ENCODE data around the gene LRPAP1. TPM values are rescaled to one million over a fixed set of nuclear protein-coding genes. Genes with fewer than 3 reads are reported as not detected.

The LRPAP1 gene
- total RNA-seq, 2 donors from 2014 or later, result 44.9 to 48.7 TPM

- no peak for ATAC-seq
- DNase-seq (ENCODE audit: low spot score in 2 of 2), result no peak
- Mint-ChIP-seq H3K27ac (peak overlapping the region in 1 of 2 donors; percentile 85), H3K9me3 (no peaks in the 10 kb centered on the region), H3K36me3 (no peaks in the 10 kb centered on the region)
Measured at GRCh38 chr4:3526456-3526855, 5.8 kb downstream of the LRPAP1 start.

- DNase-seq (ENCODE audit: low spot score in 2 of 2) (no peak), ATAC-seq (no peak)
- H3K36me3 Mint-ChIP-seq, result no peaks in the 10 kb centered on the region
- H3K27ac Mint-ChIP-seq, result peak overlapping the region in 1 of 2 donors; percentile 85
- no peaks in the 10 kb centered on the region for H3K9me3 Mint-ChIP-seq
Measured at GRCh38 chr4:3525532-3526430, 6.4 kb downstream of the LRPAP1 start.

DNA sequence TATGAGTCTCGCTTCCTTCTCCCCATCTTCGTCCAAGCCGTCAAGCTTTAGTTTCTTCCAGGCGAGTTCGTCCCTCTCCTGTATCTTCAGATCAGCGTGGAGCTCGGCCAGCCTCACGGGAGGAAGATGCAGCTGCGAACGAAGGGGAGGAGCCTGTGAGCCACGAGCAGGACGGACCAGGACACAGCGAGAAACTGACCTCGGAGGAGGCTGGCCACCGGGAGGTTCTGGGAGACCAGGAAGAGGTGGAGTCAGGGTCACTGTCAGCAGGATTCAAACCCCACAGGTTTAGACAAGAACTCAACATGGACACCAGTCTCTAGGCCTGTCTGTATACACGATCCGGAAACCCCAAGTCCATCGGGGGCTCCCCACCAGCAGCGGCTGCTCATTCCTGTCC, 7.3 kb downstream of the LRPAP1 start:
- DNase-seq (ENCODE audit: low spot score in 2 of 2), result no peak
- ATAC-seq, result no peak
- no peaks in the 10 kb centered on the region for H3K9me3 Mint-ChIP-seq

DNA sequence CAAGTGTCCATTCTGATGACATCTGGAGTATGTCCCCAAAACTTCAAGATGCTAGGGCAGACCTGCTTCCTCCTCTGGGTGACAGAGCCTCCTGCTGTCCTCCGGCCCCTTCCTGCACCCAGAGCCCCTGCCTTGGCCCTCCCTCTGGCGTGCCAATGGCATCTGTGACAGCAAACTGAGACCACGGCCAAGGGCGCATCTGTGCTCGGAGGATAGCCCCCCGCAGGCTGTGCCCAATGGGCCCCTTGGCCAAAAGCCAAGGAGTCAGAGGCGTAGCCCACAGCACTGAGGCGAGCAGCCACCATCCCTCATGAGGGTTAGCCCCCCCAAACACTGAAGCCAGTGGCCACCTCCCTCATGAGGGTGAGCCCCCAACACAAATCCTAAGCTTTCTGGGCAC, 7.9 kb downstream of the LRPAP1 start:
- DNase-seq (ENCODE audit: low spot score in 2 of 2) (no peak), ATAC-seq (no peak)
- Mint-ChIP-seq H3K27ac (no peak overlapping the region), H3K9me3 (no peaks in the 10 kb centered on the region), H3K36me3 (no peaks in the 10 kb centered on the region)

More for the DNA sequence above, 7.3 kb downstream of the LRPAP1 start:
- Mint-ChIP-seq H3K36me3 (no peaks in the 10 kb centered on the region), H3K27ac (peak overlapping the region in 1 of 2 donors; percentile 80)

GRCh38 chr4:3523628-3524221, 8.5 kb downstream of the LRPAP1 start:
- Mint-ChIP-seq H3K9me3 (no peaks in the 10 kb centered on the region), H3K27ac (no peak overlapping the region), H3K36me3 (no peaks in the 10 kb centered on the region)
- no peak for ATAC-seq
- DNase-seq (ENCODE audit: low spot score in 2 of 2), result no peak

- no peaks in the 10 kb centered on the region for H3K36me3 Mint-ChIP-seq
- no peak for ATAC-seq
- no peak overlapping the region for H3K27ac Mint-ChIP-seq
- no peak for DNase-seq (ENCODE audit: low spot score in 2 of 2)
- H3K9me3 Mint-ChIP-seq, result no peaks in the 10 kb centered on the region
Measured at GRCh38 chr4:3523146-3523627, 9.0 kb downstream of the LRPAP1 start.

GRCh38 chr4:3522651-3523050, 9.6 kb downstream of the LRPAP1 start:
- no peak for DNase-seq (ENCODE audit: low spot score in 2 of 2)
- H3K27ac Mint-ChIP-seq, result no peak overlapping the region
- no peaks in the 10 kb centered on the region for H3K36me3 Mint-ChIP-seq
- no peak for ATAC-seq
- H3K9me3 Mint-ChIP-seq, result no peaks in the 10 kb centered on the region

- DNase-seq (ENCODE audit: low spot score in 2 of 2) (no peak), ATAC-seq (no peak)
- H3K36me3 Mint-ChIP-seq, result peaks cover 0 to 2% of the 10 kb centered on the region in 2 donors
- H3K27ac Mint-ChIP-seq, result no peak overlapping the region
- no peaks in the 10 kb centered on the region for H3K9me3 Mint-ChIP-seq
Measured at GRCh38 chr4:3522326-3522640, 9.9 kb downstream of the LRPAP1 start.

- ATAC-seq, result no peak
- Mint-ChIP-seq H3K27ac (no peak overlapping the region), H3K9me3 (no peaks in the 10 kb centered on the region), H3K36me3 (peaks cover 0 to 5% of the 10 kb centered on the region in 2 donors)
- DNase-seq (ENCODE audit: low spot score in 2 of 2), result no peak
Measured at GRCh38 chr4:3521621-3522325, 10.4 kb downstream of the LRPAP1 start.

DNA sequence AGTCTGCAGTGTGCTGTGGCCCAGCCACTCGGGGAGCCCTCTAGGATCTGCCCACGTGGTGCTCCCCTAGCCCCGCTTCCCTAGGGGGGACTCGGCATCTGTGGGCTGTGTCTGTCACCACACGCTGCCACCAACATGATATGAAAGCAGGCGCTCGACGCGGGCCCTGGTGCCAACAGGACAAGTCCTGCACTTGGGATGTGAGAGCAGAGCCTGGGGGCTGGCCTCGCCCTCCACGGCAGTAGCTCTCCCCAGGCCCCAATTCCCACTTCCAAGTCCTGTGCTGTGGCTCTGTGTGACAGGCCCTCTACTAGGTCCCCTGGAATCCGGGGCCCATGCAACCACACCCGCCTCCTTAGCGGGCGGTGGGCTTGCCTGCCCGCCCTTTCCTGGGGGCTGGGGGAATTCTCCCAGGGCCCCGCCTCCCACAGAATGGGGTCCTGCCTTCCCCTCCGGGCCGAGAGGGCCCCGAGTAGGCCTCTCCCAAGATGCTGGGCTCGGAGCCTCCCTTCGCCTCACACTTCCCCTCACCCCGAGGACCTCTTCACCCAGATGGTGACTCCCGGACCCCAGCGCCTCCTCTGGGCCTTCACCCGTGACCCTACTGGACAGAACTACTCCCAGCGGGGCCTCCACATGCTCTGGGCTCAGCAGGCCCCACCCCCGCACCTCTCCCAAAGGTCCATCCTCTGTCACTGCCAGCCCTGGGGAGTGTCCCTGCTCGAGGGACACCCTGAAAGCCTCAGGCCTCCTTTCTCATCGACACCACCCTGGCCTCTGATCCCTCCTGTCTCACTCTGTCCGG, 11.2 kb downstream of the LRPAP1 start:
- H3K9me3 Mint-ChIP-seq, result no peaks in the 10 kb centered on the region
- ATAC-seq (no peak), DNase-seq (ENCODE audit: low spot score in 2 of 2) (no peak)
- H3K36me3 Mint-ChIP-seq, result peaks cover 0 to 5% of the 10 kb centered on the region in 2 donors
- no peak overlapping the region for H3K27ac Mint-ChIP-seq

GRCh38 chr4:3520276-3520675, 11.9 kb downstream of the LRPAP1 start:
- DNase-seq (ENCODE audit: low spot score in 2 of 2) (no peak), ATAC-seq (no peak)
- Mint-ChIP-seq H3K9me3 (no peaks in the 10 kb centered on the region), H3K36me3 (peaks cover 0 to 5% of the 10 kb centered on the region in 2 donors), H3K27ac (no peak overlapping the region)

DNA sequence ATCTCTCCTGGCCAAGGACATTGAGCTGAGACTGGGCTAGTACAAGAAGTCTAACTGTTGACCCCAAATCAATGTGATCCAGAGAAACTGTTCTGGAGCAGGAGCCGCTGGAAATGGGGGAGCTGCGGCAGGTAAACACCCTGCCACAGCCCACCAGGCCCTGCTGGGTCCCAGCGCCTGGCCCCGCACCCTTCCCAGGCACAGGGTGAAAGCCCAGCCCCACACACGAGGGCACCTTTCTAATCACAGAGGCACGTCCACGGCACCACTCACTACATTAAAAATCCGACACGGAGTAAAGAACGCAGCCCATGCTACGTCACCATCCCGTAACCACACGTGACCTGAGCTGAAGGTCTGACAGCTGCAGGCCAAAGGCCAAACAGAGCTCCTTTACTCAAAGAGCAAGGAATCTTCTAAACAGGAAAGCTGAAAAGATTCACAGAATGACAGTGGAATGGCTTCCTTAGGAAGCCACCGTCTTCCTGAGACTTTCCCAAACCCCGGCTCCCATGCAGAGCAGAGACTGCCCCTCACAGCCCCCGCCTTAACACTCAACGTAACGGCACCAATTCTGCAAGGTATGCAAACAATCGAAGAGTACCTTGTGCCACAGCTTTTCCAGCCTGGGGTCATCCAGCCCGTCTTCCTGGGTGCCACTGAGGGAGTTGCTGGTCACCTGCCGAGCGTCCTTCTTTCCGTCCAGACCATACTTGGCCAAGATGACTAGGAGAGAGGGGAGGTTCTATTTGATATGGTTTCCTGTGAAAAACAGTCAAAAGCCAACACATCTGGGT, 12.6 kb downstream of the LRPAP1 start:
- no peak for DNase-seq (ENCODE audit: low spot score in 2 of 2)

GRCh38 chr4:3518941-3519340, 13.3 kb downstream of the LRPAP1 start:
- Mint-ChIP-seq H3K9me3 (no peaks in the 10 kb centered on the region), H3K27ac (no peak overlapping the region), H3K36me3 (peaks cover 3 to 8% of the 10 kb centered on the region in 2 donors)
- no peak for ATAC-seq
- DNase-seq (ENCODE audit: low spot score in 2 of 2), result no peak

More for the DNA sequence above, 12.6 kb downstream of the LRPAP1 start:
- Mint-ChIP-seq H3K27ac (no peak overlapping the region), H3K36me3 (peaks cover 0 to 5% of the 10 kb centered on the region in 2 donors), H3K9me3 (no peaks in the 10 kb centered on the region)
- no peak for ATAC-seq

DNA sequence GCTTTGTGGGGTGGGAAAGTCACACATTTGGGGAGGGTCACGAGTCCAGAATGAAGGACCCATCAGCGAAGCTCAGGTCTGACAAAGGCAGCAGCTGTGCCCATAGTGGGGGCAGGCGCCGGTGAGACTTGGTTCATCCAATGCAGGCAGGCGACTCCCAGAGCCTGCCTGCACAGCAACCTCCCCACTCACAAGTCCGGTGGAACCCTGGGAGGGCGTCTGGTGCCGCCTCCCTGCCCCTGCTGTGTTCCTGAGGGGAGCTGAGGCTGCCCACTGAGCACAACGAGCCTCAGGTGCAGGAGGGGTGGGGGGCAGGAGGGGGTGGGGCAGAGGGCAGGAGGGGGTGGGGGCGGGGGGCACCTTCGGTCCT, 13.7 kb downstream of the LRPAP1 start:
- Mint-ChIP-seq H3K9me3 (no peaks in the 10 kb centered on the region), H3K36me3 (peaks cover 6 to 12% of the 10 kb centered on the region in 2 donors), H3K27ac (no peak overlapping the region)

GRCh38 chr4:3517731-3518510, 14.3 kb downstream of the LRPAP1 start:
- Mint-ChIP-seq H3K36me3 (peaks cover 11 to 16% of the 10 kb centered on the region in 2 donors), H3K9me3 (no peaks in the 10 kb centered on the region), H3K27ac (no peak overlapping the region)
- no peak for DNase-seq (ENCODE audit: low spot score in 2 of 2)
- no peak for ATAC-seq

More for the DNA sequence above, 13.7 kb downstream of the LRPAP1 start:
- no peak for ATAC-seq
- DNase-seq (ENCODE audit: low spot score in 2 of 2), result no peak
